ENCODE data around the gene SRD5A1. TPM values are rescaled to one million over a fixed set of nuclear protein-coding genes. Genes with fewer than 3 reads are reported as not detected.
A peak's percentile ranks its signal among the peaks of the same experiment; 100 is the strongest.

Gene SRD5A1
- total RNA-seq, 1 donor from 2014 or later: 8.0 TPM

- DNase-seq (no peak), ATAC-seq (no peak)
- no peak for TF ChIP-seq CTCF (IDR thresholded peaks at IDR 0.05)
Observed at GRCh38 chr5:6683241-6683640, 50.0 kb downstream of the SRD5A1 start.

GRCh38 chr5:6684075-6684474, 50.8 kb downstream of the SRD5A1 start:
- Histone ChIP-seq H3K36me3 (no peaks in the 10 kb centered on the region), H3K9me3 (no peaks in the 10 kb centered on the region), H3K27ac (no peak overlapping the region), H3K4me1 (peaks cover 3% of the 10 kb centered on the region), H3K4me3 (no peak overlapping the region), H3K27me3 (no peaks in the 10 kb centered on the region)
- ATAC-seq: no peak
- intact Hi-C loops (cut with DNase I): no loop called here
- no peak for TF ChIP-seq CTCF (IDR thresholded peaks at IDR 0.05)
- no peak for DNase-seq

More at GRCh38 chr5:6683241-6683640, 50.0 kb downstream of the SRD5A1 start:
- Histone ChIP-seq H3K27me3 (no peaks in the 10 kb centered on the region), H3K27ac (no peak overlapping the region), H3K36me3 (no peaks in the 10 kb centered on the region), H3K9me3 (no peaks in the 10 kb centered on the region), H3K4me1 (peaks cover 3% of the 10 kb centered on the region), H3K4me3 (no peak overlapping the region)
- intact Hi-C loops (cut with DNase I): no loop called here

GRCh38 chr5:6686501-6686900, 53.3 kb downstream of the SRD5A1 start:
- DNase-seq: no peak
- Histone ChIP-seq H3K4me1 (peaks cover 3% of the 10 kb centered on the region), H3K9me3 (no peaks in the 10 kb centered on the region), H3K27me3 (no peaks in the 10 kb centered on the region), H3K36me3 (no peaks in the 10 kb centered on the region), H3K4me3 (peak overlapping the region; percentile 33), H3K27ac (no peak overlapping the region)
- ATAC-seq: no peak
- intact Hi-C loops (cut with DNase I): no loop called here
- TF ChIP-seq CTCF (IDR thresholded peaks at IDR 0.05): no peak

- peak overlapping the region; percentile 33 for H3K4me3 ChIP-seq
- DNase-seq: no peak
- H3K27ac ChIP-seq: no peak overlapping the region
- TF ChIP-seq CTCF (IDR thresholded peaks at IDR 0.05): no peak
- peak; percentile 59 for ATAC-seq
- peaks cover 3% of the 10 kb centered on the region for H3K4me1 ChIP-seq
- intact Hi-C loops (cut with DNase I): no loop called here
- H3K9me3 ChIP-seq: no peaks in the 10 kb centered on the region
- H3K36me3 ChIP-seq: no peaks in the 10 kb centered on the region
- H3K27me3 ChIP-seq: no peaks in the 10 kb centered on the region
Observed at GRCh38 chr5:6686915-6687409, 53.7 kb downstream of the SRD5A1 start.

GRCh38 chr5:6687505-6687904, 54.3 kb downstream of the SRD5A1 start:
- Histone ChIP-seq H3K27ac (no peak overlapping the region), H3K9me3 (no peaks in the 10 kb centered on the region), H3K4me1 (peaks cover 3% of the 10 kb centered on the region), H3K36me3 (no peaks in the 10 kb centered on the region), H3K4me3 (no peak overlapping the region), H3K27me3 (no peaks in the 10 kb centered on the region)
- DNase-seq: no peak
- TF ChIP-seq CTCF (IDR thresholded peaks at IDR 0.05): no peak
- intact Hi-C loops (cut with DNase I): no loop called here
- no peak for ATAC-seq

- Histone ChIP-seq H3K36me3 (no peaks in the 10 kb centered on the region), H3K4me1 (no peaks in the 10 kb centered on the region), H3K27ac (no peak overlapping the region), H3K27me3 (peaks cover 9% of the 10 kb centered on the region), H3K9me3 (no peaks in the 10 kb centered on the region), H3K4me3 (no peak overlapping the region)
- DNase-seq (no peak), ATAC-seq (no peak)
- intact Hi-C loops (cut with DNase I): no loop called here
- TF ChIP-seq CTCF (IDR thresholded peaks at IDR 0.05): no peak
Observed at GRCh38 chr5:6692906-6693305, 59.7 kb downstream of the SRD5A1 start.
